ENCODE data around the gene SEMA3F. TPM values are rescaled to one million over a fixed set of nuclear protein-coding genes. Genes with fewer than 3 reads are reported as not detected.

SEMA3F gene
- total RNA-seq, 2 experiments from 2014 or later, result 0.15 TPM; not detected in 1

DNA sequence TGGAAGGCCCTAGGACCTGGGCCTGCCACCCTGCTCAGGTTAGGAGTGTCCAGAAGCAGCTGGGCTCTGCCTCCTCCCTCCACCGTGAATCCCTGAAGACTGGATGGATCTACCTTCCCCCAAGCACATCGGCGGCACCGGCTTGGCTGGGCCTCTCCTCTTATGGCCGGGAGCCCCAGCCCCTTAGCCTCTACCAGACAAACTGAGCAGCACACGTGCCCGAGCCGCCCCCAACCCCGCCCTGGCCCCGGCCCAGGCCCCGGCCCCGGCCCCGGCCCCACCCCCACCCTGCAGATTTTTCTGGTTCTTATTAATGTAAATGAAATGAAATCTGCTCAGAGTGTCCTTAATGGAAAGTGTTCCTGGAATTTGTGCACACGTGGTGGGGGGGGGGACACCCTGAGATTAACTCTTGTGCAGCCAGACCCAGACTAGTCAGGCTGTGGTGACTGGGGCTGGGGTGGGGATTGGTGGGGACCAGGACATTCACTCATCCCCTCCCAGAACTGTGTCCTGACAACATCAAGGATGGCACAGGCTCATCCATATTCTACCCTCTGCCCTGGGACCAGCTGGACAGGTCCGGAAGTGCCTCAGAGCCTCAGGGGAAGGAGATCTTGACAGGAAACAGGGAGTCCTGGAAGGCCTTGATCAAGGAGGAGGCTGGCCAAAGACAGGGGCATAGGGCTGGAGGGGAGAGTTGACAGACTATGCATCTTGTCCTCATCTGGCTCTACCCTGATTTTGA is 30.9 kb upstream of the SEMA3F start:
- peaks cover 8% of the 10 kb centered on the region for H3K36me3 Mint-ChIP-seq (ENCODE audit: low read depth)
- POLR2A ChIA-PET, result interaction anchor here (1.2 to 2.0 kb wide), 2 partner anchors 17 to 122 kb away, joined by 3 to 6 read pairs; no protein-coding TSS in a partner anchor
- CTCF ChIA-PET, result interaction anchor here (0.5 kb wide), 1 partner anchor 87 kb away, joined by 3 read pairs; no protein-coding TSS in a partner anchor
- no peaks in the 10 kb centered on the region for H3K9me3 Mint-ChIP-seq
- H3K4me3 Mint-ChIP-seq, result no peak overlapping the region
- H3K27me3 Mint-ChIP-seq, result no peaks in the 10 kb centered on the region
- H3K4me1 Mint-ChIP-seq, result no peaks in the 10 kb centered on the region
- DNase-seq, result no peak
- no peak overlapping the region for H3K27ac Mint-ChIP-seq

GRCh38 chr3:50124800-50125178 is 30.3 kb upstream of the SEMA3F start:
- DNase-seq, result no peak
- POLR2A ChIA-PET, result interaction anchor here (1.2 kb wide), 1 partner anchor 16 kb away, joined by 3 read pairs; no protein-coding TSS in a partner anchor
- no peaks in the 10 kb centered on the region for H3K4me1 Mint-ChIP-seq
- CTCF ChIA-PET, result no interaction called here
- H3K27me3 Mint-ChIP-seq, result no peaks in the 10 kb centered on the region
- no peak overlapping the region for H3K27ac Mint-ChIP-seq
- H3K9me3 Mint-ChIP-seq, result no peaks in the 10 kb centered on the region
- H3K36me3 Mint-ChIP-seq (ENCODE audit: low read depth), result peaks cover 7% of the 10 kb centered on the region
- no peak overlapping the region for H3K4me3 Mint-ChIP-seq

DNA sequence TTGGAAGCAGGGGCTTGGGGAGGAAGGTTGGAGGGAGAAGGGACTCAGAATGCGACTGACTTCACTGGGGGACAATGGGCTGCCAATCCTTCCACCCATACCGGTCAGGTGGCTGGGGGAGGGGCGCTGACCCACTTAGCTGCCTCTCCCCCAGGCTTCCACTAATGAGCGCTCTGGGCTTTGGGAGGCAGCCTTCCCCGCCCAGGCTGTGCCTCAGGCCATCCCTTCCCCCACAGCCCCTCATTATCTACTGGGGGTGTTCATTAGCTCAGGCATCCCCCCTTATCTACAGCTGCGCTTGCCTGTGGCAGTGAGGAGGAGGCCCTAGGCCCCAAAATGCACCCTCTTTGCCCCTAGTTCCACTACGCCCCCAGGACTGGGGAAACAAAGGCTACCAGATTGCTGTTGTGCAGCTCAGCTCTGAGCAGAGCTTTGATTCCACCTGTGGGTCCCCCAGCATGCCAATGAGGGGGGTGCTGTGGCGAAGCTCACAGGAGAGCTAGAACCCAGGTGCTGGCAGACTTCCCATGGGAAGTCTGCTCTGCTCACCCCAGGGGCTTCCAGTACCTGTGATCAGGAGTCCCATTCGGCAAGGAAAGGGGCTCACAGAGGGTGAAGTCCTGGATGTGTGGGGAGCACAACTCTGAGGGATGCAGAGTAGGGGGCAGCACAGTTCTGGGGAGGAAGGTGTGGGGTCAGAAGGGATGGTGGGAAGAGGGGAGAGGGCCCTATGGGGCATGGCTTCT is 29.4 kb upstream of the SEMA3F start:
- no peak overlapping the region for H3K4me3 Mint-ChIP-seq
- ChIA-PET CTCF (no interaction called here), POLR2A (interaction anchor here (1.0 to 1.2 kb wide), 3 partner anchors 8 to 64 kb away, joined by 3 read pairs; no protein-coding TSS in a partner anchor)
- H3K4me1 Mint-ChIP-seq, result no peaks in the 10 kb centered on the region
- no peak overlapping the region for H3K27ac Mint-ChIP-seq
- no peaks in the 10 kb centered on the region for H3K36me3 Mint-ChIP-seq (ENCODE audit: low read depth)
- H3K27me3 Mint-ChIP-seq, result no peaks in the 10 kb centered on the region
- no peak for DNase-seq
- no peaks in the 10 kb centered on the region for H3K9me3 Mint-ChIP-seq

- H3K4me3 Mint-ChIP-seq, result no peak overlapping the region
- no peaks in the 10 kb centered on the region for H3K4me1 Mint-ChIP-seq
- no peak overlapping the region for H3K27ac Mint-ChIP-seq
- ChIA-PET CTCF (no interaction called here), POLR2A (interaction anchor here (0.6 to 1.2 kb wide), 4 partner anchors 9 to 400 kb away, joined by 3 read pairs; no protein-coding TSS in a partner anchor)
- no peaks in the 10 kb centered on the region for H3K9me3 Mint-ChIP-seq
- H3K27me3 Mint-ChIP-seq, result no peaks in the 10 kb centered on the region
- H3K36me3 Mint-ChIP-seq (ENCODE audit: low read depth), result no peaks in the 10 kb centered on the region
- no peak for DNase-seq
These were observed 28.6 kb upstream of the SEMA3F start for GRCh38 chr3:50126287-50127211.

DNA sequence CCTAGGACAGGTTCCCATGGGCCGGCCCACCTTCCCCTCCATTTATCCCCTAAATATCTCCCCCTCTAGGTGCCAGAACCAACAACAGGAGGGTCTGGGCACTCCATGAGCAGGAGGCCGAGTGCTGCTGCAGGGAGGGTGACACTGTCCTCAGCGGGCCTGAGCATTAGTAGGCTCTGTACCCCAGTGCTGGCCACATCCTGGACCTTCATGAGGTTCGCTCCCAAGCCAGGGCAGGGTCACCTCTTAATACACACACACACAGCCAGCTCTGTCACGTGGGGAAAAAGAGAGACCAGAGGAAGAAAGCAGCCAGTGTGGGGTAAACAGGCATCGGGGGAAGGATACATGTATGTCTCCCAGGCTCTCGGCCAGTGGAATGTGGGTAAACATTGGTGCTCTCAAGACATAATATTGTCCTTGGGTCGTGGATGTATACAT is 27.9 kb upstream of the SEMA3F start:
- no peak overlapping the region for H3K27ac Mint-ChIP-seq
- H3K4me3 Mint-ChIP-seq, result no peak overlapping the region
- H3K4me1 Mint-ChIP-seq, result no peaks in the 10 kb centered on the region
- ChIA-PET POLR2A (interaction anchor here (1.0 kb wide), 1 partner anchor 13 kb away, joined by 3 read pairs; no protein-coding TSS in a partner anchor), CTCF (no interaction called here)
- no peak for DNase-seq
- H3K36me3 Mint-ChIP-seq (ENCODE audit: low read depth), result no peaks in the 10 kb centered on the region
- no peaks in the 10 kb centered on the region for H3K9me3 Mint-ChIP-seq
- H3K27me3 Mint-ChIP-seq, result no peaks in the 10 kb centered on the region

DNA sequence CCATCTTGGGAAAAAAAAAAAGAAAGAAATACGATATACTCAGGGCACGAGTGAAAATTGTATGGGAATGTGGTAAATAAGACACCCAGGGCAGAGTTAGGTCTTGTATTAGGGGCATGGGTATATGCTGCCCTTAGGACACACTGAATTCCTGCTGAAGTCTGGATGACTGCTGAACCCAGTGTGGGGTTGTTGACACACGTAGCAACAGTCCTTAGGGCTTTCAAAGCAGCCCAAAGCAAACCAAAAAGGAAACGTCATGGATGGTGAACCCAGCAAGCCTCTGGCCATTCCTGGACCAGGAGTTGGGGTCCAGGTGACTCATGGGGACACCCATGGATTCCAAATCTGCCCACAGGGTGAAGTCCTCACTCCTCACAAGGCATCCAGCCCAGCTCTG is 27.1 kb upstream of the SEMA3F start:
- H3K27me3 Mint-ChIP-seq, result no peaks in the 10 kb centered on the region
- no peaks in the 10 kb centered on the region for H3K4me1 Mint-ChIP-seq
- ChIA-PET CTCF (no interaction called here), POLR2A (no interaction called here)
- no peak for DNase-seq
- no peaks in the 10 kb centered on the region for H3K36me3 Mint-ChIP-seq (ENCODE audit: low read depth)
- H3K27ac Mint-ChIP-seq, result no peak overlapping the region
- H3K9me3 Mint-ChIP-seq, result no peaks in the 10 kb centered on the region
- H3K4me3 Mint-ChIP-seq, result no peak overlapping the region

DNA sequence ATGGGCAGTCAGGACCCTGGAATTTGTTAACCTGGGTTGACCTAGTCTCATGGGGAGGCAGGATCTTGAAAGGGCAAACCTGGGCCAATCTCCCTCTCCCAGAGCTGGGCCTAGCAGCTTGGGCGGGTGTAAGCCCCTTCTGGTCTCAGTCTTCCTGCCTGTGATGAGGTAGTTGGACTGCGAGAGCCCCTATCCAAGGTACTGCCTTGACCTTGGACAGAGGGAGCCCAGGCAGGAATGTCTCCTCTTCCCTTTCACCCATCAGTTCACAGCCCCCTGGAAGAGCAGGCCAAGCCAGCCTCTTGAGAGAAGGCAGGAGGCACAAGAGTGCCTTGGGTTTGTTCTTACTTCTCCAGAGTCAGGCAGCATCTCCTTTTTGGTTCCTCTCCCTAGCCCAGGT is 24.7 kb upstream of the SEMA3F start:
- ChIA-PET CTCF (no interaction called here), POLR2A (no interaction called here)
- no peaks in the 10 kb centered on the region for H3K27me3 Mint-ChIP-seq
- no peak overlapping the region for H3K27ac Mint-ChIP-seq
- H3K4me3 Mint-ChIP-seq, result no peak overlapping the region
- no peaks in the 10 kb centered on the region for H3K36me3 Mint-ChIP-seq (ENCODE audit: low read depth)
- no peaks in the 10 kb centered on the region for H3K9me3 Mint-ChIP-seq
- H3K4me1 Mint-ChIP-seq, result no peaks in the 10 kb centered on the region
- DNase-seq, result no peak

DNA sequence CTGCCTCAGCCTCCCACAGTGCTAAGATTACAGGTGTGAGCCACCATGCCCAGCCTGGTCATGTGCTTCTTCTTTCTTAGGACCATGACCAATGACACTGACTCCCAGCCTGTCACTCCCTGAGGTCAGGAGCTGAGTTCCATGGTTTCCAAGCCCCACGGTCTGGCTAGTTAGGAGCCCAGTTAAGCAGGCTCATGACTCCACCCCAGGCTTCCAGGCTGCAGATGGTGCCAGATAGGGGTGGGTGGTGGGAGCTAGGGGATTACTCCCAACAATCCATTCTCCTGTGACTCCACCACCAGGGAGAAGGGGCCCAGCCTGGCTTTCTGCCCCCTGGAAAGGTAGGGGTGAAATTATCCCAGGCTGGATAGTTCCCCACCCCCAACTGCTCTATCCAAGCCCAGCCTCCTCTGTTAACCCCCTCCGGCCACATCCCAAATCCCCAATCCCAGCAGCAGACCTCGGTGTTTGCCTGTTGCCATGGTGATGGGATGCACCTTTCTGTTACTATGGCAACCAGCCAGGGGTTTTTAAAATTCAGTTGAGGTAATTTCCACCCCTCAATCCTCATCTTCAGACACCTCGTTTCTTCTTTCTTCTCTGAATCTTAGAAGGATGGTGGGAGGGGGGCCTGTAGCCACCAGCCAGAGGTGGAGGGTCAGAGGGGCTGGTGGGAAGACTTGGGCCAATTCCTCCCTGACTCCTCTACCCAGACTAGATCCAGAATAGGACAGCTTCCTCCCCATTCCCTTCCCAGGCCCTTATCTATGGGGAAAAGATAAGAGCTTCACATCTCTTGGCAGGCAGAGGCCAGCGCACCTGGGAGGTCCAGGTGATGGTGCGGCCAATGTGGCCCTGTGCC is 22.5 kb upstream of the SEMA3F start:
- Mint-ChIP-seq H3K4me3 (no peak overlapping the region), H3K4me1 (no peaks in the 10 kb centered on the region), H3K27ac (no peak overlapping the region), H3K36me3 (ENCODE audit: low read depth) (no peaks in the 10 kb centered on the region), H3K9me3 (no peaks in the 10 kb centered on the region), H3K27me3 (no peaks in the 10 kb centered on the region)
- DNase-seq, result no peak
- ChIA-PET POLR2A (interaction anchor here (0.6 to 1.5 kb wide), 2 partner anchors 15 to 26 kb away, joined by 3 to 4 read pairs; no protein-coding TSS in a partner anchor), CTCF (no interaction called here)

DNA sequence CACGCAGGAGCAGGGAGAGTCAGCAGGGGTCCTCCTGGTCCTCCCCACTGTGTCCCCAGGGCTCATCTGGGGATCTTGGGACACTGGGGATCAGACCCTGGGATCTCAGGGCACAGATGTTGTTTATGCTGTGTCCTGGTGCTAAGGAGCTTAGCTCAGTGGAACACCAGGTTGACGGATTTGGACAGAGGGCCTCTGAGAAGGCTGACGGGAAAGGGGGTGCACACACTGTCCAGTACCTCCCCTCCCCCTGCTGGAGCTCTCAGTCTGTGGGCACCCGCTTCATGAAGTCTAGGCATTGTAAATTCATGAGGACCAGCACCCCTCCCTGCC is 21.9 kb upstream of the SEMA3F start:
- ChIA-PET POLR2A (interaction anchor here (0.6 to 1.5 kb wide), 3 partner anchors 11 to 25 kb away, joined by 3 to 4 read pairs (median 3); no protein-coding TSS in a partner anchor), CTCF (no interaction called here)
- Mint-ChIP-seq H3K27me3 (no peaks in the 10 kb centered on the region), H3K4me1 (peaks cover 2% of the 10 kb centered on the region), H3K36me3 (ENCODE audit: low read depth) (no peaks in the 10 kb centered on the region), H3K4me3 (no peak overlapping the region), H3K9me3 (no peaks in the 10 kb centered on the region), H3K27ac (no peak overlapping the region)
- DNase-seq, result no peak

DNA sequence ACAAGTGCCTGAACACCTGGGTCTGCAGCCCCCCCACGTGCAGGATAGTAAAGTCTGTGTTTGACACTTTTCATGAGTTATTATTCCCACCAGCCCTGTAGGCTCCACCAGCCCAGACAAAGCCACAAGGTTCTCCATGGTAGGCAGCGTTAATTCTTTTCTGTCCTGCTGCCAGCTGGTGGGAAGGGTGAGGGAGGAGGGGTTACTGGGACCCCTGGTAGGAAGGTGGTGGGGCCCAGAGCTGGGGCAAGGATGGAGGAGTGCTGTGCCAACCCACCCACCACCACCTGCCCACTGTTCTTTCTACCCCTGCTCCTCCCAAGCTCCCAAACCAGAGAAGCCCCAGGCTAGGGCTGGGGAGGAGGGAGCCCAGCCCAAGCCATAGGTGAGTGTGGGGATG is 20.8 kb upstream of the SEMA3F start:
- H3K27ac Mint-ChIP-seq, result no peak overlapping the region
- H3K9me3 Mint-ChIP-seq, result no peaks in the 10 kb centered on the region
- H3K27me3 Mint-ChIP-seq, result no peaks in the 10 kb centered on the region
- DNase-seq, result no peak
- CTCF ChIA-PET, result no interaction called here
- H3K4me3 Mint-ChIP-seq, result no peak overlapping the region
- H3K4me1 Mint-ChIP-seq, result peaks cover 10% of the 10 kb centered on the region
- no peaks in the 10 kb centered on the region for H3K36me3 Mint-ChIP-seq (ENCODE audit: low read depth)
- POLR2A ChIA-PET, result interaction anchor here (1.0 kb wide), 1 partner anchor 17 kb away, joined by 3 read pairs; no protein-coding TSS in a partner anchor

DNA sequence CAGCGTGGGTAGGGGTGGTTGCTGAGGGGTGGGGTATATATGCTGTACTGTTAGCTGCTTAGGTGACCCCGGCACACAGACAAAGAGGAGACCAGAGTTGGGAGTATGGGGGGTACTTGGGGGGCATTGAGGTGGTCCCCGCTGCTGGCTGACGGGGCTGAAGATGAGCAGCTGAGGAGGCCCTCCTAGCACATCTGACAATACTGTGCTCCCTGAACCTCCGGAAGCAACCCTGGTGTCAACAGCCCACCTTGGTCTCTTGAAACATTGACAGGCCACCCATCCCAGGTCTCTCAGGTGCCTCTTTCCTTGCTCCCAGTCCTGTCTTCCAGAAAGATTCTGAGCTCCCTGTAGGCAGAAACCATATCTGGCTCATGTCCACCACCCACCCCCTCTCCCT is 19.2 kb upstream of the SEMA3F start:
- H3K9me3 Mint-ChIP-seq, result no peaks in the 10 kb centered on the region
- peaks cover 10% of the 10 kb centered on the region for H3K4me1 Mint-ChIP-seq
- ChIA-PET CTCF (no interaction called here), POLR2A (interaction anchor here (0.7 kb wide), 1 partner anchor 34 kb away, joined by 3 read pairs; no protein-coding TSS in a partner anchor)
- H3K4me3 Mint-ChIP-seq, result no peak overlapping the region
- H3K36me3 Mint-ChIP-seq (ENCODE audit: low read depth), result no peaks in the 10 kb centered on the region
- H3K27ac Mint-ChIP-seq, result no peak overlapping the region
- DNase-seq, result no peak
- H3K27me3 Mint-ChIP-seq, result no peaks in the 10 kb centered on the region

GRCh38 chr3:50136714-50137405 is 18.3 kb upstream of the SEMA3F start:
- Mint-ChIP-seq H3K4me1 (peaks cover 10% of the 10 kb centered on the region), H3K9me3 (no peaks in the 10 kb centered on the region), H3K27ac (no peak overlapping the region), H3K4me3 (no peak overlapping the region), H3K27me3 (no peaks in the 10 kb centered on the region), H3K36me3 (ENCODE audit: low read depth) (no peaks in the 10 kb centered on the region)
- no peak for DNase-seq
- ChIA-PET POLR2A (no interaction called here), CTCF (interaction anchor here (1.2 kb wide), 1 partner anchor 17 kb away, joined by 4 read pairs; no protein-coding TSS in a partner anchor)

Data from activated CD4-positive, alpha-beta memory T cell treated with anti-CD3 and anti-CD28 coated beads, Interleukin-2, amount 10 ng/mL, durations not matched to agents 7 days and 5 days (primary cell).